K562 (cell line): Measurements from ENCODE around the gene RNU6-1. TPM values are rescaled to one million over a fixed set of nuclear protein-coding genes. Genes with fewer than 3 reads are reported as not detected.

ENCODE experiments used
- CREB3 ChIP-seq: fragments of 450-650 bp; conservative IDR thresholded peaks from 2 replicates; pipeline ENCODE4 v1.6.1; 2016; ENCODE audit warnings: missing genetic modification characterization, low read depth, mild to moderate bottlenecking, missing compliant biosample characterization, moderate library complexity
- CXXC5 ChIP-seq: fragments of 250-450 bp; sonication (Bioruptor Pico); IDR thresholded peaks from 2 replicates; pipeline ENCODE4 v1.8.0; 2022; ENCODE audit warnings: inconsistent platforms, mild to moderate bottlenecking, moderate library complexity
- L3MBTL2 ChIP-seq: fragments of 450-650 bp; IDR thresholded peaks from 2 replicates; pipeline ENCODE4 v1.6.1; 2016; ENCODE audit warnings: mild to moderate bottlenecking, moderate library complexity
- MAZ ChIP-seq, 2 experiments: fragments of 450-650 bp in 1 of 2; sonication (generic) in 1 of 2; formaldehyde crosslinking; IDR thresholded peaks in 1 of 2; conservative IDR thresholded peaks in 1 of 2; 2 replicates each; pipeline versions ENCODE4 v1.4.0 to v1.5.0; 2020; ENCODE audit warnings: mild to moderate bottlenecking in 1 of 2, missing genetic modification reagents in 1 of 2
- MTF1 ChIP-seq: fragments of 250-450 bp; sonication (Bioruptor Pico); IDR thresholded peaks from 2 replicates; pipeline ENCODE4 v1.9.0; 2021; ENCODE audit warnings: moderate library complexity, mild to moderate bottlenecking, inconsistent platforms, borderline replicate concordance
- POLR3G ChIP-seq: IDR thresholded peaks from 2 replicates; pipeline ENCODE4 v1.6.1; 2011; ENCODE audit not compliant: insufficient read length, insufficient replicate concordance; ENCODE audit errors: extremely low read depth
- SMAD4 ChIP-seq: fragments of 250-450 bp; sonication (Bioruptor Pico); conservative IDR thresholded peaks from 2 replicates; pipeline ENCODE4 v1.8.0; 2021; ENCODE audit warnings: inconsistent platforms, mild to moderate bottlenecking, moderate library complexity
- SMC3 ChIP-seq: conservative IDR thresholded peaks from 2 replicates; pipeline ENCODE4 v1.6.1; 2011; ENCODE audit warnings: low read depth, low read length, improper control_type of control experiment; ENCODE audit not compliant: insufficient read depth
- SRF ChIP-seq, 2 experiments: fragments of 250-450, 450-650 bp in 1 of 2; sonication (Bioruptor Pico) in 1 of 2; sonication (generic) in 1 of 2; formaldehyde crosslinking; IDR thresholded peaks; 2 replicates each; pipeline versions ENCODE4 v1.5.0 to v1.5.1; 2020 to 2022; ENCODE audit warnings: mild to moderate bottlenecking in 1 of 2, missing genetic modification reagents in 1 of 2
- STAG1 ChIP-seq: sonication (generic); formaldehyde crosslinking; IDR thresholded peaks from 2 replicates; pipeline ENCODE4 v1.5.0; 2020; ENCODE audit warnings: missing genetic modification reagents, borderline replicate concordance
- UBTF ChIP-seq, 2 experiments: IDR thresholded peaks; 2 replicates each; pipeline ENCODE4 v1.6.1; 2012; ENCODE audit warnings: improper control_type of control experiment in 2 of 2, low read depth in 2 of 2, low read length in 2 of 2, borderline replicate concordance in 1 of 2
- XRCC5 ChIP-seq: fragments of 200-400 bp; formaldehyde crosslinking; IDR thresholded peaks from 2 replicates; pipeline ENCODE4 v1.6.1; 2017; ENCODE audit warnings: low read depth, mild to moderate bottlenecking, low read length
- YY1 ChIP-seq, 3 experiments: IDR thresholded peaks; 2 replicates each; pipeline ENCODE4 v1.6.1; 2011; ENCODE audit warnings: low read length in 2 of 3, mild to moderate bottlenecking in 2 of 3, moderate library complexity in 2 of 3, borderline replicate concordance in 1 of 3, control low read depth in 1 of 3, low read depth in 1 of 3; ENCODE audit not compliant: insufficient read depth in 3 of 3, insufficient replicate concordance in 2 of 3, control insufficient read depth in 1 of 3, insufficient read length in 1 of 3; ENCODE audit errors: extremely low read depth in 1 of 3
- ZBTB7A ChIP-seq: IDR thresholded peaks from 2 replicates; pipeline ENCODE4 v1.6.1; 2011; ENCODE audit warnings: low read depth, mild to moderate bottlenecking, low read length, moderate library complexity, borderline replicate concordance; ENCODE audit not compliant: control insufficient read depth
- polyA plus RNA-seq, 8 experiments: library from polyadenylated mRNA; depleted of rRNA in 4 of 8; stranded (reverse) in 5 of 8; unstranded in 3 of 8; fragments of >200 nt; fragmentation: Nextera tagmentation in 2 of 8; fragmentation: Illumina TruSeq in 1 of 8; extraction: Ambion mirVana in 2 of 8; extraction: Trizol in 1 of 8; gene quantifications; 2 replicates each; pipeline versions ENCODE4 v1.2.1 to v1.2.3, GENCODE V29; 2011 to 2014; ENCODE audit warnings: inconsistent platforms in 1 of 8, missing spikeins in 1 of 8
- total RNA-seq, 7 experiments: library from RNA; depleted of rRNA in 6 of 7; stranded (reverse); fragments of >200 nt in 6 of 7; fragmentation: Illumina TruSeq in 2 of 7; extraction: Trizol in 2 of 7; gene quantifications; 2 replicates each; pipeline versions ENCODE4 v1.2.1 to v1.2.3, GENCODE V29; 2011 to 2021; ENCODE audit warnings: low replicate concordance in 1 of 7
- TF ChIP-seq, protein P1 (sequence below): IDR thresholded peaks from 2 replicates; pipeline ENCODE4 v1.6.1; 2016; ENCODE audit warnings: missing genetic modification characterization, missing compliant biosample characterization

Gene RNU6-1
- total and polyA plus RNA-seq, 9 of the 15 experiments (the other 6 are each of a cell fraction or from before 2014, with no cell fraction given): not detected

GRCh38 chr15:67833710-67834511 lies 5.9 kb downstream of the RNU6-1 start (continued):
- TF ChIP-seq POLR3G (no peak), XRCC5 (peak; percentile 22; the same call in 1 of the 2 replicates), YY1 (IDR thresholded peaks at IDR 0.05; ENCODE audit: borderline replicate concordance in 1 of 3, control insufficient read depth in 1 of 3, extremely low read depth in 1 of 3, insufficient read depth in 3 of 3, insufficient read length in 1 of 3, insufficient replicate concordance in 2 of 3, low read depth in 1 of 3, low read length in 2 of 3) (peak in 1 of 3 experiments; percentile 10), MTF1 (CRISPR knock-in tag) (no peak), CREB3 (tag) (no peak), SMC3 (peak; percentile 37; the same call in 1 of the 2 replicates), SRF (CRISPR knock-in tag; IDR thresholded peaks at IDR 0.05) (no peak), L3MBTL2 (peak; percentile 59), ZBTB7A (peak; percentile 74), SMAD4 (peak; percentile 44; the same call in 1 of the 2 replicates), CXXC5 (CRISPR knock-in tag) (peak; percentile 24; the same call in 1 of the 2 replicates), UBTF (IDR thresholded peaks at IDR 0.05; ENCODE audit: borderline replicate concordance in 1 of 2, low read depth in 2 of 2, low read length in 2 of 2) (peak; percentile 69 to 73; a peak in 1 of 4 replicates), STAG1 (CRISPR knock-in tag) (peak; percentile 76; the same call in 1 of the 2 replicates), MAZ (CRISPR knock-in tag; conservative IDR thresholded peaks at IDR 0.05 in 1 of 2, IDR thresholded peaks at IDR 0.05 in 1 of 2) (peak in 1 of 2 experiments; percentile 40; a peak in 1 of 4 replicates)
- TF ChIP-seq, protein P1, sequence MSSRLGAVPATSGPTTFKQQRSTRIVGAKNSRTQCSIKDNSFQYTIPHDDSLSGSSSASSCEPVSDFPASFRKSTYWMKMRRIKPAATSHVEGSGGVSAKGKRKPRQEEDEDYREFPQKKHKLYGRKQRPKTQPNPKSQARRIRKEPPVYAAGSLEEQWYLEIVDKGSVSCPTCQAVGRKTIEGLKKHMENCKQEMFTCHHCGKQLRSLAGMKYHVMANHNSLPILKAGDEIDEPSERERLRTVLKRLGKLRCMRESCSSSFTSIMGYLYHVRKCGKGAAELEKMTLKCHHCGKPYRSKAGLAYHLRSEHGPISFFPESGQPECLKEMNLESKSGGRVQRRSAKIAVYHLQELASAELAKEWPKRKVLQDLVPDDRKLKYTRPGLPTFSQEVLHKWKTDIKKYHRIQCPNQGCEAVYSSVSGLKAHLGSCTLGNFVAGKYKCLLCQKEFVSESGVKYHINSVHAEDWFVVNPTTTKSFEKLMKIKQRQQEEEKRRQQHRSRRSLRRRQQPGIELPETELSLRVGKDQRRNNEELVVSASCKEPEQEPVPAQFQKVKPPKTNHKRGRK (tag): no peak
